Activated CD8-positive, alpha-beta T cell treated with anti-CD3 and anti-CD28 coated beads for 36 hours (primary cell): ENCODE measurements around the gene NIFK. TPM values are rescaled to one million over a fixed set of nuclear protein-coding genes. Genes with fewer than 3 reads are reported as not detected.
"Not testable (repeated sequence)": the region's sequence is repeated elsewhere in the genome, so short reads cannot be mapped to it uniquely, and the experiment has no call there.

Source experiments
- ATAC-seq: fragments of 200-7000 bp; cut with Tn5 transposase; one replicate; pipeline ENCODE4 v1.10.0; 2021; ENCODE audit warnings: mild to moderate bottlenecking, moderate library complexity
- CTCF ChIA-PET: fragments of 350-600 bp; sonication (Branson Sonifier 250); formaldehyde crosslinking; loops from one replicate; lab custom pipeline; 2021; ENCODE audit warnings: antibody characterized with exemption; lab: Charles Lee
- POLR2A ChIA-PET: fragments of 350-600 bp; sonication (Branson Sonifier 250); formaldehyde crosslinking; loops from one replicate; lab custom pipeline; 2021; ENCODE audit warnings: antibody characterized with exemption; lab: Charles Lee
- DNase-seq: peaks from one replicate; pipeline ENCODE4 v3.0.0-alpha.2; 2020
- H3K27ac Mint-ChIP-seq: one replicate; pipeline ENCODE4 v1.8.0; 2021; ENCODE audit warnings: mild to moderate bottlenecking, mixed read lengths
- H3K27me3 Mint-ChIP-seq: one replicate; pipeline ENCODE4 v1.8.0; 2021; ENCODE audit warnings: mixed read lengths
- H3K36me3 Mint-ChIP-seq: one replicate; pipeline ENCODE4 v1.8.0; 2021; ENCODE audit warnings: low read depth, mixed read lengths
- H3K4me1 Mint-ChIP-seq: one replicate; pipeline ENCODE4 v1.8.0; 2021; ENCODE audit warnings: low read depth, mixed read lengths
- H3K4me3 Mint-ChIP-seq: one replicate; pipeline ENCODE4 v1.8.0; 2021; ENCODE audit warnings: mild to moderate bottlenecking, moderate library complexity, mixed read lengths
- H3K9me3 Mint-ChIP-seq: one replicate; pipeline ENCODE4 v1.8.0; 2021; ENCODE audit warnings: mixed read lengths
- intact Hi-C: fragments of 100-400 bp; cut with micrococcal nuclease; formaldehyde crosslinking; loops from one replicate; pipeline ENCODE4 v1.10.0; 2022
- total RNA-seq, 2 experiments: library from RNA; stranded (reverse); gene quantifications; one replicate each; pipeline ENCODE4 v1.2.3, GENCODE V29; 2021
- TF ChIP-seq, protein P1 (sequence below): fragments of 200-600 bp; IDR thresholded peaks from one replicate; pipeline ENCODE4 v1.8.0; 2022; ENCODE audit warnings: antibody characterized with exemption, mild to moderate bottlenecking

Gene NIFK
- total RNA-seq, 2 experiments from 2014 or later = 115 to 134 TPM

GRCh38 chr2:121707344-121707919, 29.2 kb downstream of the NIFK start:
- Mint-ChIP-seq H3K27me3 (no peaks in the 10 kb centered on the region), H3K9me3 (no peaks in the 10 kb centered on the region), H3K4me1 (peaks cover 3% of the 10 kb centered on the region), H3K27ac (no peak overlapping the region), H3K4me3 (no peak overlapping the region), H3K36me3 (no peaks in the 10 kb centered on the region)
- no peak for ATAC-seq
- intact Hi-C loops = no loop called here
- ChIA-PET CTCF (interaction anchor here (0.7 to 1.1 kb wide), 2 partner anchors 8 to 204 kb away, joined by 3 read pairs; no protein-coding TSS in a partner anchor), POLR2A (no interaction called here)
- DNase-seq = no peak
- TF ChIP-seq, protein P1, sequence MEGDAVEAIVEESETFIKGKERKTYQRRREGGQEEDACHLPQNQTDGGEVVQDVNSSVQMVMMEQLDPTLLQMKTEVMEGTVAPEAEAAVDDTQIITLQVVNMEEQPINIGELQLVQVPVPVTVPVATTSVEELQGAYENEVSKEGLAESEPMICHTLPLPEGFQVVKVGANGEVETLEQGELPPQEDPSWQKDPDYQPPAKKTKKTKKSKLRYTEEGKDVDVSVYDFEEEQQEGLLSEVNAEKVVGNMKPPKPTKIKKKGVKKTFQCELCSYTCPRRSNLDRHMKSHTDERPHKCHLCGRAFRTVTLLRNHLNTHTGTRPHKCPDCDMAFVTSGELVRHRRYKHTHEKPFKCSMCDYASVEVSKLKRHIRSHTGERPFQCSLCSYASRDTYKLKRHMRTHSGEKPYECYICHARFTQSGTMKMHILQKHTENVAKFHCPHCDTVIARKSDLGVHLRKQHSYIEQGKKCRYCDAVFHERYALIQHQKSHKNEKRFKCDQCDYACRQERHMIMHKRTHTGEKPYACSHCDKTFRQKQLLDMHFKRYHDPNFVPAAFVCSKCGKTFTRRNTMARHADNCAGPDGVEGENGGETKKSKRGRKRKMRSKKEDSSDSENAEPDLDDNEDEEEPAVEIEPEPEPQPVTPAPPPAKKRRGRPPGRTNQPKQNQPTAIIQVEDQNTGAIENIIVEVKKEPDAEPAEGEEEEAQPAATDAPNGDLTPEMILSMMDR = no peak

DNA sequence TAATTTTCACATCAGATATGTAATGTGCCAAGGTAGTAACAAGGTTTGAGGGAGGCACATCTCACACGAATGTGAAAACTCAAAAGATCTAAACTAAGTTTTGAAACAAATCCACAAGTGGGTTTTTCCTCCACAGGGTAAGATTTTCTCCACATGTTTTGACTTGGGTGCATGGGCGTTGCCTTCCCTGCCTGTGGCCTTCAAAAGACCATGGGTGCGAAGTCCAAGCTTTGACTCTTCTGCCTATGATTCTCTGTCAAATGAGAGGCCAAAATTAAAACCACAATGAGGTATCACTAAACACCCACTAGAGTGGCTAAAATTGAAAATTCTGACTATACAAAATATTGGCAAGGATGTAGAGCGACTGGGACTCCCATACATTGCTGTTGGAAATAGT, 30.7 kb downstream of the NIFK start:
- Mint-ChIP-seq H3K27me3 (no peaks in the 10 kb centered on the region), H3K4me1 (peaks cover 15% of the 10 kb centered on the region), H3K36me3 (no peaks in the 10 kb centered on the region), H3K9me3 (no peaks in the 10 kb centered on the region), H3K4me3 (no peak overlapping the region), H3K27ac (no peak overlapping the region)
- ChIA-PET POLR2A (interaction anchor here (0.6 kb wide), 1 partner anchor 85 kb away, joined by 3 read pairs; no protein-coding TSS in a partner anchor), CTCF (no interaction called here)
- ATAC-seq (no peak), DNase-seq (no peak)
- TF ChIP-seq, protein P1 = no peak
- intact Hi-C loops = no loop called here

GRCh38 chr2:121705390-121705789, 31.3 kb downstream of the NIFK start:
- TF ChIP-seq, protein P1 = no peak
- H3K4me1 Mint-ChIP-seq = peaks cover 20% of the 10 kb centered on the region
- H3K9me3 Mint-ChIP-seq = no peaks in the 10 kb centered on the region
- ChIA-PET CTCF (no interaction called here), POLR2A (interaction anchor here (0.6 kb wide), 1 partner anchor 85 kb away, joined by 3 read pairs; no protein-coding TSS in a partner anchor)
- intact Hi-C loops = no loop called here
- H3K4me3 Mint-ChIP-seq = no peak overlapping the region
- ATAC-seq (no peak), DNase-seq (no peak)
- H3K27me3 Mint-ChIP-seq = no peaks in the 10 kb centered on the region
- no peaks in the 10 kb centered on the region for H3K36me3 Mint-ChIP-seq
- H3K27ac Mint-ChIP-seq = no peak overlapping the region

DNA sequence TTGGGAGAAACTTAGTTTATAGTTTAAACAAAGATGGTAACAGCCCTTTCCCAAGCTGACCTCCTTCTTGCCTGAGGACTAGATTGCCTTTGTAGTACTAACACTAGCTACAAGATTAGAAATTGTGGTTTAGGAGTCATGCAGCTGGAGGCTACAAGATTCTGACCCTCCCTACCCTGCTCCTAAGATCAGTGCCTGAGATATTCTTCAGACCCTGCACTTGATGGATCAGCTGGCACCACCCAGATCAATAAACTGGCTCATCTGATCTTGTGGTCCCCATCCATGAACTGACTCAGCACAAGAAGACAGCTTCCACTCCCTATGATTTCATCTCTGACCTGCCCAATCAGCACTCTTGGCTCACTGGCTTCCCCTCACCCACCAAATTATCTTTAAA, 34.9 kb downstream of the NIFK start:
- intact Hi-C loops, DNase-seq, H3K36me3 Mint-ChIP-seq, H3K4me3 Mint-ChIP-seq, ATAC-seq, H3K9me3 Mint-ChIP-seq, H3K27me3 Mint-ChIP-seq: not testable (repeated sequence)
- CTCF ChIA-PET = interaction anchor here (1.1 to 3.8 kb wide), 2 partner anchors 17 to 54 kb away, joined by 3 to 16 read pairs; no protein-coding TSS in a partner anchor
- Mint-ChIP-seq H3K4me1 (peaks cover 42% of the 10 kb centered on the region), H3K27ac (peak overlapping the region; percentile 1)
- POLR2A ChIA-PET = interaction anchor here (1.2 to 4.6 kb wide), 2 partner anchors 25 to 171 kb away, joined by 4 to 38 read pairs; partner anchors contain the start of gene RNU4ATAC

- TF ChIP-seq, protein P1 = no peak
- Mint-ChIP-seq H3K27ac (peak overlapping the region; percentile 93), H3K36me3 (peaks cover 2% of the 10 kb centered on the region), H3K9me3 (no peaks in the 10 kb centered on the region), H3K4me3 (peak overlapping the region; percentile 71), H3K4me1 (peaks cover 42% of the 10 kb centered on the region), H3K27me3 (no peaks in the 10 kb centered on the region)
- ChIA-PET CTCF (interaction anchor here (0.7 to 3.8 kb wide), 13 partner anchors 10 to 344 kb away, joined by 3 to 16 read pairs (median 4); partner anchors contain the start of genes CLASP1 and RNU4ATAC), POLR2A (interaction anchor here (0.5 to 4.6 kb wide), 14 partner anchors 10 to 173 kb away, joined by 3 to 38 read pairs (median 4); partner anchors contain the start of genes CLASP1, NIFK and RNU4ATAC)
- DNase-seq (peak; percentile 97), ATAC-seq (peak; percentile 97)
- intact Hi-C loops = loop anchor here (5.0 kb wide), 1 partner anchor 47 kb away; no protein-coding TSS in a partner anchor
Observed at GRCh38 chr2:121699421-121700333, 37.0 kb downstream of the NIFK start.
